HG03159 (cell line): ENCODE data around the gene NGEF.

Experiments used
- ATAC-seq: cut with Tn5 transposase; IDR thresholded peaks from one replicate; pipeline ENCODE4 v1.9.1; 2021; ENCODE audit warnings: mild to moderate bottlenecking, moderate library complexity; ENCODE audit not compliant: unreplicated experiment

NGEF gene

DNA sequence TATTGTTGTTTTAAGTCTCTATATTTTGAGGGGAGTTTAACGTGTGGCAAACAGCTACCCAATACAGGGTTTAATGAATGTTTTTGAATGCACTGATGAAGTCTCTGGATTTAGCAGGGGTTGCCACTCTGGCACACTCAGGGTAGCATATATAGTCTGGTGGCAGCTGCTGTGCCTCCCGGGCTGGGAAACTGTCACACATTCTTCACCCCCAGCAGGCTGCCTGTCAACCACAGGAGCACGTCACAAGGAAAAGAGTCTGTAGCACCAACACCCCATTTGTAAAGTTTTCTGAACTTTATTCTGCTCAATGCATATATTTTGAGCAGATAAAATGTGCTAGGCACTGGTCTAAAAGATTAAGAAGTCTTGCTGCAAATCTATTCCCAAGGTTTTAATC, 39.3 kb downstream of the NGEF start:
- ATAC-seq, result no peak

GRCh38 chr2:232973011-232973735, 39.9 kb downstream of the NGEF start:
- no peak for ATAC-seq

- no peak for ATAC-seq
These were observed 41.3 kb downstream of the NGEF start for GRCh38 chr2:232971744-232972143.

GRCh38 chr2:232970051-232970450, 43.0 kb downstream of the NGEF start:
- no peak for ATAC-seq

DNA sequence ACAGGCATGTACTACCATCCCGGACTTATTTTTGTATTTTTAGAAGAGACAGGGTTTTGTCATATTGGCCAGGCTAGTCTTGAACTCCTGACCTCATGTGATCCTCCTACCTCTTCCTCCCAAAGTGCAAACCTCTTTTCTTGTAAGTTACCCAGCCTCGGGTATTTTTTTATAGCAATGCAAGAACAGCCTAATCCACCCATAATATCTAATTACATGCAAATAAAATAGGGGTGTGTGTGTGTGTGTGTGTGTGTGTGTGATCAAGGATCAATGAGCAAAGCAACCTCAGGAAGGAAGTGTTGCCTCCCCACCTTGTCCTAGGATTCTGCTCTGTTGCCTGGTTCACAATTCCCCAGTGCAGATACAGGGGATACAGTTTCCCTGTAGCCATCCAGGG, 45.6 kb downstream of the NGEF start:
- ATAC-seq, result no peak

DNA sequence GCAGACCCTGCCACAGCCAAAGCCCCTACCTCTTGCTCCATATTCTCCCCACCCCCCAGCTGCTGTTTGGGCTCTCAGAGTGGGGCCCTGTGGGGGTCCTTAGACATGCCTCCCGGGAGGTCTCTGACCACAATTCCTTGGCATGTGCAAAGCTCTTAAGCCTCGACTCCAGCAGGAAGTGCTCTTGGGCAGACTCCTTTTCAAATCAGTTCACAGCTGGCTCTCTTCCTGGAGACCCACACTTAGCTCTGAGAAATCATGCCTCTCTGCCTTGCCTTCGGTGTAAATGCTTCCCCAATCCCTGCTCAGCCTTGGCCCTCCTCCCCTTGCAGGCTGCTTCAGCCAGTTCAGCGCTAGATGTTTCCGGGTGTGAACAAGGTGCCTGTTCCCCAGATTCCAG, 46.9 kb downstream of the NGEF start:
- ATAC-seq, result no peak

GRCh38 chr2:232963913-232964312, 49.1 kb downstream of the NGEF start:
- no peak for ATAC-seq

DNA sequence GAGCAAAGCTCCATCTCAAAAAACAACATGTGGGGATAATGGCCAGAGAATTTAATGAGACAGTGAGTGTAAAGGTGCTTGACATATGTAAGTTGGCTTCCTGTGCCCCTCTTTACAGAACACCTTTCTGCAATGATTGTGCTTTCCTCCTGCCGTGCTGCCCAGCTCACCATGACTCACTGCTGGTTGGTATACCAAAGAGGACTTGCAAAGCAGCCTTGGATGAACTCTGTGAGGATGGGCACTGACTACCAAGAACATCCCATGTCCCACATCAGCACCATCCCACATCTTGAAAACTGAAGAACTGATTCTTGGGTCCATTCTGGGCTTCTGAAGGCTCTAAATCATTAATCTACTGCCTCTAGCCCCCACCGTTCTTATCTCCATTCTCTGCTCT, 52.2 kb downstream of the NGEF start:
- ATAC-seq, result no peak

- no peak for ATAC-seq
These were observed 53.9 kb downstream of the NGEF start for GRCh38 chr2:232959139-232959538.

- ATAC-seq, result no peak
These were observed 55.4 kb downstream of the NGEF start for GRCh38 chr2:232957657-232958090.

GRCh38 chr2:232955856-232956255, 57.2 kb downstream of the NGEF start:
- ATAC-seq, result peak; percentile 48

DNA sequence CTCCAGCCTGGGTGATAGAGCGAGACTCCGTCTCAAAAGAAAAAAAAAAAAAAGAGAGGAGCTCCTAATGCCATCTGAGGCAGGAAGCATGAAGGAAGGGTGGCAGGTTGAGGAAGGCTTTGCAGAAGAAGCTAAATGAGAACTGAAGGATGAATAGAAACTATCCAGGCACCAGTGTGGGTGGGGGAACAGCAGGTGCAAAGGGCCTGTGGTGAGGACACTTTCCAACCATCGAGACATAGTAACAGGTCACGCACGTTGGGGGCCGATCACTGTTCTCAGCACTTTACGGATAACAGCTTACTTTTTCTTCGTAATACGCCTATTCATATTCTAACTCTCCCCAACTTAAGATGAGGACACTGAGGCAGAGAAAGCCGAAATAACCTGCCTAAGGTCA, 58.4 kb downstream of the NGEF start:
- no peak for ATAC-seq

- ATAC-seq, result no peak
These were observed 61.2 kb downstream of the NGEF start for GRCh38 chr2:232951891-232952290.

DNA sequence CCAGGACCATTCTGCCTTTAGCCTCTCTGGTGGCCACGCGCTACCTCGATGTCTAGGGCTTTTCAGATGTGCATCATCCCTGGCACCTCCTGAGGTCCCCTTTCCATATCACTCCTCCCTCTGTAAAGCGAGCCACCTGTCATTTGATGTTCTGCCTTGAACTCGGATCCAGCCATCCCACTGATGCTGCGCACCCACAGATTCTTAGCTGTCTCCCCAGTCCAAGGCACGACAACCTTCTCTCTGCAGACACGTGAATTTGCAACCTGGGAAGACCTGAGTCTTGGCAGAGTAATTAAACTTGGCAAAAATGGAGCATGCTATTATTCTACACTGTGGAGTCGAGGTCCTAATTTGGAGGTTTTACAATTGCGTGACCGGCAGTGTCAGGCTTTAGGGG, 61.9 kb downstream of the NGEF start:
- no peak for ATAC-seq

GRCh38 chr2:232950751-232951150, 62.3 kb downstream of the NGEF start:
- ATAC-seq, result no peak

DNA sequence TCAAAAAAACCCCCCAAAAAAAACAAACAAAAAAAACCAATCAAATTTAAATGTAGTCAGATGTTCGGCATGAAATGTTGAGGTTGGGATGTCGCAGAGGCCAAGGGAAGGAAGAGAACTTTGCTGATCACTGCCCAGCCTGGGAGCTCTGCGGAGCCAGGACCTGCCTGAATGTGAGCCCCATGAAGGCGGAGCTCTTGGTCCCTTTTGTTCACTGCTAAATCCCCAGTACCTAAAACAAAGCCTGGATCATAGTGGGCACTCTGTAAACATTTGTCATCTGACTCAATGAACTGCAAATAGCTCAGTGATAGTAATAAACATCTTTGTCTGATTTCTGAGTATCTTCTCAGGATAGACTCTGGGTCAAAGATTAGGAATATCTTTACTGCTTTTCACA, 64.0 kb downstream of the NGEF start:
- ATAC-seq, result no peak

DNA sequence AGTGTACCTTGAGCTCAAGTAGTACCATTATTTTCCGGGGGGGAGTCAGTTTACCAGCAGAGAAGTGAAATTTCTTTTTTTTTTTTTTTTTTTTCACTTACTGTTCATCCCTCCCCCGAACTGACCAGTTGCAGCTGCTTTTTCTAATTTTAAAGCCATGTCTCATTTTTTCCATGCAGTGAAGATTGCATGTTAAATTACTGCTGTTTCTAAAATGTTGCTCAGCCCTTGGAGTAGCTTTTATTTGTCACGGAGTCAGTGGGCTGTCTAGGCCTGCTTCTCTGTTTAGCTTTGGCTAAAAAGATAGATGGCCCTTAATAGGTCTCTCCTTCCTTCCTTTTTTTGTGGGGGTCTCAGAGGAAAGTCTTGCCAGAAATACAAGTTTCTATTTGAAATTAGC, 70.2 kb downstream of the NGEF start:
- ATAC-seq, result no peak

DNA sequence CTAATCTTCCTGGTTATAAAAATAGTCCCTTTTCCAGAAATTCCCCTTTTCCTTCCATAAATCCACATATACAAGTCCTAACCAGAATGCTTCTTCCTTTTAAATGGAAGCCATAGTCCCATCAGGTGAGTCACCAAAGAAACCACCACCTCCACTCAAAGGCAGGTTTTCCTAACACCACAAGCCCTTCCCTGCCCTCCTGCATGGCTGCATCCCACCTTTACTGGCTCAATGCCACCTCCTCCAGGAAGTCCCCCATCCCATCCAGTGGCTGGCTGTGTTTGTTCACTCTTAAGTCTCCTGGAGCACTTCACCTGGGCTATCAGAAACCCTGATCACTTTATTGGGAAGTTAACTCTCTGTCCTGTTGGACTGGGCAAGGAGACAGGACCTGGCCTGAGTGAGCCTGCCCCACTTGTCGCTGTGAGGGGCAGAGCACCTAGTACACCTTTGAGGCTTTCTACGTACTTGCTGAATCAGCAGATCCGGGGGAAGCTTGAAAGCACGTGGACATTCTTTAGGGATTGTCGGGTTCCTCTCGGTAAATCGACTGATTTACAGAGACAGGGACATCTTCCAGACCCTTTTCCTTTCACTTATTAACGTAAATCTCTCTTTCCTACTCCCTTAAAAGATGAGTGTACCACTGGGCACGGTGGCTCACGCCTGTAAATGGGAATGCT, 71.0 kb downstream of the NGEF start:
- ATAC-seq, result no peak

DNA sequence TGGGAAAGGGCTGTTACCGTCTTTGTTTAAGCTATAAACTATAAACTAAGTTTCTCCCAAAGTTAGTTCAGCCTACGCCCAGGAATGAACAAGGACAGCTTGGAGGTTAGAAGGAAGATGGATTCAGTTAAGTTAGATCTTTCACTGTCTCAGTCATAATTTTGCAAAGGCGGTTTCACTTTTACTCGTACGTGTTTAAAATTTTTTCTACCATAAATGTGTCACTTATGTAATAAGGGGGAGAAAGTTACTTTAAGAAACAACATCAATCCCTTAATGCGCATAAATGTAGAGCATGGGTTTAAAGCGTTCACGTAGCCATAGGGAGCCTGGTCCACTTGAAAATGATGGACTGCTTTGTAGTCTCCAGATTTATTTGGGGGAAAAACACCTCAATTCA, 71.7 kb downstream of the NGEF start:
- ATAC-seq, result no peak

DNA sequence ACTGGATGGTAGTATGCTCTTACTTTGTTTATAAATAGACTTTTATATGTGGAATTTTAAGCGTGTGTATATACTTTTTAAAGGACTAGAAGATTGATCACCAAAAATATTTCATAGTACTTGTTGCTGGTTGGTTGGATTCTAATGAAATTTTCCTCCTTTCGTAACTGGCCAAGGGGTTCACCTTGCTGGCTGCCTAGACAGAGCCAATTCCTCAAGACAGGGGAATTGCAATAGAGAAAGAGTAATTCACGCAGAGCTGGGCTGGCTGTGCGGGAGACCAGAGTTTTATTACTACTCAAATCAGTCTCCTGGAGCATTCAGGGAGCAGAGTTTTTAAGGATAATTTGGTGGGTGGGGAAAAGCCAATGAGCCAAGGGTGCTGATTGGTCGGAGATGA, 72.3 kb downstream of the NGEF start:
- ATAC-seq, result no peak

DNA sequence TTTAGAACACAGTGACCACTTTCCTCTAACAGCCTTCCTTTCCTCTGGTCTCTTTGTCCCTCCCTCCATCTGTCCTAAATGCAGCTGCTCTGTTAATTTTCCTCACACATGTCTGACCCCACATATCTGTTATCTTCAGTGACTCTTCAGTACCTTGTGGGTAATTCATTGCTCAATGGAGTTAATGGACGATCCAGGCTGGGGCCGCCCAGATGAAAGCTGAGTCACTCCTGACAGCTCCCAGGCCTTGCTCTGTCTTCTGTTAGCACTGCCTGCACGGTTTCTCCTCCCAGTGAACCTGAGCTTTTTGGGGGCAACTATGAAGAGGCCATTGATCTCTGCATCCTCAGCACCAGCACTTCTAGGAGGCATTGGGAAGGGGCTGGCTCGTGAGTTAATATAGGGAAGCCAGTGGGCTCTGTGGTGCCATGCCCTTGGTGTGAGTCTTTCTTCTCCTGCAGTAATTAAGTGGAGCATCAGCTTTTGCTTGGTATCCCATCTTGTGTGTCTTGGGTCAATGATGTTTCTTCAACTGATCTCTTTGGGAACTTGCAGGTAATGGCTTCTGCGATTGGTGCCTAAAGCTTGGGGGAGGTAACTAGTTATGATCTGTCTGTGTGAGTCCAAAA, 75.7 kb downstream of the NGEF start:
- no peak for ATAC-seq

DNA sequence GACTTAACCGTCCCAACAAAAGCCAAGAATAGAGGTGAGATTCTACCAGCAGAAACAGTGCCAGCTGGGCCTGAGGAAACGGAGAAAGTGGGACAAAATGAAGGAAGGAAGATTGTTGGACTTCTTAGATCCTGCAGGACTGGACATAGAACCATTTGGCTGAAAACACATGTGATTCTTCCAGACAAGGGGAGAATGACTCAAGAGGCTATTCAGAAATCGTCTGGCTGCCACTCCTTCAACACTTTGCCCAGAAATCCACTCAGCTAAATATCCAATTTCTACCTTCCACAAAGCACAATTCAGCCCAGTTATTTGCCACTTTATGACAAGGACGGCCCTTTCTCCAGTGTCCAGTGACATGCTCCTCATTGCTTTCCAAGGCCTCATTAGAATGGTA, 81.4 kb downstream of the NGEF start:
- no peak for ATAC-seq
